Kidney (tissue), 14 donors: ENCODE results near the gene C1QL3. TPM values are rescaled to one million over a fixed set of nuclear protein-coding genes. Genes with fewer than 3 reads are reported as not detected.

Experiments used
- DNase-seq, 5 donors: peaks; one replicate each; pipeline ENCODE4 v3.0.0-alpha.2; 2013 to 2020
- FAIRE-seq: peaks from 2 replicates; lab custom pipeline; 2012; peaks lifted over from hg19 to GRCh38; lab: Jason Lieb, UNC
- H3K27ac ChIP-seq, 2 donors: one replicate each; pipeline ENCODE4 v1.7.0; 2013; ENCODE audit warnings: low read depth in 2 of 2, low read length in 2 of 2, inconsistent platforms in 1 of 2
- H3K27me3 ChIP-seq: one replicate; pipeline ENCODE4 v1.7.1; 2013; ENCODE audit warnings: low read length, inconsistent platforms; ENCODE audit not compliant: control insufficient read depth, insufficient read depth
- H3K36me3 ChIP-seq, 3 donors: one replicate each; pipeline versions ENCODE4 v1.7.0 to v1.7.1; 2013; ENCODE audit warnings: low read length in 3 of 3, control low read depth in 1 of 3, inconsistent platforms in 1 of 3; ENCODE audit not compliant: insufficient read depth in 3 of 3, control insufficient read depth in 2 of 3
- H3K4me1 ChIP-seq, 3 donors: one replicate each; pipeline versions ENCODE4 v1.7.0 to v1.7.1; 2013; ENCODE audit warnings: low read length in 3 of 3, inconsistent platforms in 1 of 3, low read depth in 1 of 3; ENCODE audit not compliant: control insufficient read depth in 2 of 3, insufficient read depth in 2 of 3
- H3K4me3 ChIP-seq, 3 donors: one replicate each; pipeline versions ENCODE4 v1.7.0 to v1.8.1; 2013; ENCODE audit warnings: low read length in 3 of 3, control low read depth in 1 of 3, inconsistent platforms in 1 of 3
- H3K9ac ChIP-seq, 3 donors: one replicate each; pipeline versions ENCODE4 v1.7.0 to v1.7.1; 2013; ENCODE audit warnings: low read length in 3 of 3, control low read depth in 1 of 3, inconsistent platforms in 1 of 3
- H3K9me3 ChIP-seq, 3 donors: one replicate each; pipeline versions ENCODE4 v1.7.0 to v1.7.1; 2013; ENCODE audit warnings: low read length in 3 of 3, control low read depth in 1 of 3, inconsistent platforms in 1 of 3; ENCODE audit not compliant: control insufficient read depth in 2 of 3, insufficient read depth in 1 of 3
- intact Hi-C: fragments of 100-400 bp; cut with DNase I; formaldehyde crosslinking; loops from one replicate; pipeline ENCODE4 v1.11.1; 2022
- polyA plus RNA-seq: library from polyadenylated mRNA; stranded (reverse); fragments of 350-450 nt; fragmentation: Illumina TruSeq; extraction: RNeasy Lipid Tissue Mini Kit (QIAGEN cat#74804); gene quantifications from one replicate; pipeline ENCODE4 v1.2.3, GENCODE V29; 2014; ENCODE audit warnings: low read depth, low replicate concordance; ENCODE audit not compliant: insufficient read depth
- total RNA-seq: library from RNA; stranded (reverse); fragmentation: NEBNext Ultra II Directional; extraction: Animal tissue kit (Norgen Biotek cat#: 25700); gene quantifications from one replicate; pipeline ENCODE4 v1.2.1, GENCODE V29; 2021
- TF ChIP-seq, protein P1 (sequence below): IDR thresholded peaks from 3 replicates; pipeline ENCODE4 v1.5.1; 2012; ENCODE audit warnings: mild to moderate bottlenecking, moderate library complexity, borderline replicate concordance; ENCODE audit not compliant: insufficient read depth; ENCODE audit errors: extremely low read depth
- donor health status: control.
- donor health status: control.
- donor health status: control.
- donor health status: control.
- donor health status: control.
- donor health status: DM: yes; HTN: yes; CAD: no.
- donor health status: Normal renal cell carcinoma (clear cell type).

Gene C1QL3
- total and polyA plus RNA-seq, 2 donors from 2014 or later, result not detected

DNA sequence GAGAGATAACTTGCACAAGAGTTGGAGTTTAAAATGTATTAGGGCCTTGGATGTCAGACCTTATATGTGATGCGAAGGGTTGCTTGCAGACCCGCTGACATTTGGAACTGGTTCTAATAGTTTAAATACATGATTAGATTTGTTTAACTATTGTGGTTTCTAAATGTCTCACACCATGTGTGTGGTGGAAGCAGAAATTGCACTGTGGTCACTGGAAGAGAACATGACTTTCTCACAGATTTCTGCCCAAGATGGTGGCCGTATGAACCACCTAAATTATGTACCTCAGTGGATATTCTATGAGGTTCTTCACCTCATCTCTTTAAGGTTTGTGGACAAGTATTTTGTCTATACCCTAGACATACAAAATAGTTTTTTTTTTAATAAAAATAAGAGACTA lies 8.2 kb upstream of the C1QL3 start:
- Histone ChIP-seq H3K27me3 (no peaks in the 10 kb centered on the region), H3K36me3 (no peaks in the 10 kb centered on the region), H3K4me3 (no peak overlapping the region), H3K4me1 (no peaks in the 10 kb centered on the region), H3K9me3 (no peaks in the 10 kb centered on the region), H3K9ac (no peak overlapping the region), H3K27ac (no peak overlapping the region)
- DNase-seq, result no peak
- intact Hi-C loops, result no loop called here
- no peak for FAIRE-seq
- TF ChIP-seq, protein P1, sequence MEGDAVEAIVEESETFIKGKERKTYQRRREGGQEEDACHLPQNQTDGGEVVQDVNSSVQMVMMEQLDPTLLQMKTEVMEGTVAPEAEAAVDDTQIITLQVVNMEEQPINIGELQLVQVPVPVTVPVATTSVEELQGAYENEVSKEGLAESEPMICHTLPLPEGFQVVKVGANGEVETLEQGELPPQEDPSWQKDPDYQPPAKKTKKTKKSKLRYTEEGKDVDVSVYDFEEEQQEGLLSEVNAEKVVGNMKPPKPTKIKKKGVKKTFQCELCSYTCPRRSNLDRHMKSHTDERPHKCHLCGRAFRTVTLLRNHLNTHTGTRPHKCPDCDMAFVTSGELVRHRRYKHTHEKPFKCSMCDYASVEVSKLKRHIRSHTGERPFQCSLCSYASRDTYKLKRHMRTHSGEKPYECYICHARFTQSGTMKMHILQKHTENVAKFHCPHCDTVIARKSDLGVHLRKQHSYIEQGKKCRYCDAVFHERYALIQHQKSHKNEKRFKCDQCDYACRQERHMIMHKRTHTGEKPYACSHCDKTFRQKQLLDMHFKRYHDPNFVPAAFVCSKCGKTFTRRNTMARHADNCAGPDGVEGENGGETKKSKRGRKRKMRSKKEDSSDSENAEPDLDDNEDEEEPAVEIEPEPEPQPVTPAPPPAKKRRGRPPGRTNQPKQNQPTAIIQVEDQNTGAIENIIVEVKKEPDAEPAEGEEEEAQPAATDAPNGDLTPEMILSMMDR, result no peak

DNA sequence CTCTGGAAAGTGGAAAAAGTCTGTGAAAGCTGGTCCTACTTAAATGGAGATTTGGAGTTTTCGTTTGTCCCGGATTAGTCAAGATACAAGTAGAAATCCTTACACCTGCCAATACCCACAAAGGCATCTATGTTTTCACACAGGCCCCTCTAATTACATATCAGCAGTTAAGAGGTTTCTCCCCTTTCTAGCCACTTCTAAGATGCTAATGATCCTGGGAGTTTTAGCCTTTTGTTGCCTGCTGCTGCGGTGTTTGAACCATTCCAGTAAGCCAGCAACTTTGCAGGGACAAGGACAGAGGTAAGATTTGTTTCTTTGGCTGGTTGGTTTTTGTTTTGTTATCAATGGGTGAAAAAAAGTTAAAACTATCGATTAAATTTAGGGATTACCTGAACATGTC lies 5.8 kb upstream of the C1QL3 start:
- DNase-seq (no peak), FAIRE-seq (no peak)
- peaks cover 6% of the 10 kb centered on the region for H3K27me3 ChIP-seq
- no peak overlapping the region for H3K27ac ChIP-seq
- intact Hi-C loops, result no loop called here
- H3K4me1 ChIP-seq, result no peaks in the 10 kb centered on the region
- H3K36me3 ChIP-seq, result no peaks in the 10 kb centered on the region
- H3K9ac ChIP-seq, result no peak overlapping the region
- TF ChIP-seq, protein P1, result no peak
- no peak overlapping the region for H3K4me3 ChIP-seq
- H3K9me3 ChIP-seq, result no peaks in the 10 kb centered on the region

DNA sequence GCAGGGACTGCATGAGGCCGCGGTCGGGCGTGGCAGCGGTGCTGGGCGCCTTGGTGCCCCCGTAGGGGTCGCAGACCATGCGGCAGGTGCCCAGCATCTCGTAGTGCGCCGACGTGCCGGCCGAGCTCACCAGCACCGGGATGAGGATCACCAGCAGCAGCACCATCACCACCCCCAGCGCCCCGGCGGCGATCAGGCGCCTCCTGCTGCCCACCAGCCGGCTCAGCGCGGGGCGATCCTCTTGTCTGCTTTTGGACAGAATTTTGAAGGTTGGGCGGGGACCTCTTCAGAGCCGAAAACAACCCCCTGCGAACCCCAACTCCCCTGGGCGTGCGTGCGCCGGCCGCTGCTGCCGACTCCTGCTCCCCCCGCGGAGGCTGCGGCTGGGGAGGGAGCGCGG lies 779 bp downstream of the C1QL3 start:
- H3K4me1 ChIP-seq, result peaks cover 0 to 8% (median 0%) of the 10 kb centered on the region in 3 donors
- H3K9ac ChIP-seq, result no peak overlapping the region
- H3K27ac ChIP-seq, result no peak overlapping the region
- TF ChIP-seq, protein P1, result no peak
- DNase-seq (peak; percentile 24 to 79 (median 46)), FAIRE-seq (no peak)
- H3K4me3 ChIP-seq, result peak overlapping the region in 1 of 3 donors; percentile 17
- H3K27me3 ChIP-seq, result peaks cover 29% of the 10 kb centered on the region
- no peaks in the 10 kb centered on the region for H3K9me3 ChIP-seq
- intact Hi-C loops, result no loop called here
- no peaks in the 10 kb centered on the region for H3K36me3 ChIP-seq
